Measurements from ENCODE around the gene TM9SF3. TPM values are rescaled to one million over a fixed set of nuclear protein-coding genes. Genes with fewer than 3 reads are reported as not detected.
A peak's percentile ranks its signal among the peaks of the same experiment; 100 is the strongest.

The TM9SF3 gene
- total and polyA plus RNA-seq, 2 of the 4 experiments (the other 2 are of a cell fraction): 33.7 to 61.8 TPM

DNA sequence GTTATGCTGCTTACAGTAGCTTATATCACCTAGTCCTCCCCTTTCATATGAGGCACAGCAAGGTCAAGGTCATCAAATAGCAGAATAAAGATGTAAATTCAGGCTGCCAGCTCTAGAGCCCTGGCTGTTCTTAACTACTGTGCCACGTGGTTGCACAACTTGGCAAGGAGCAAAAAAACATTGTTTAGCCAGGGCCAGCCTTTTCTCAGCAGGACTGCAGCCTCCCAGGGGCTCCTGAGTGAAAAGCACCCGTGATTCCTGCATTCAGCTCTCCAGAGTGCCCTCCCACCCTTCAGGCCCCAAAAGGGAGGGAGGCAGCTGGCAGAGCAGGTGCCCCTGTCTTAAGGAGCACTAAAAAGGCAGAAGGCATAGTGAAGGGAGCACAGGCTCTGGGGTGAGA, 31.8 kb upstream of the TM9SF3 start:
- Histone ChIP-seq H3K56ac (ENCODE audit: extremely low read depth, insufficient read depth, low read length) (no peak overlapping the region), H4K5ac (ENCODE audit: low read depth, low read length) (no peak overlapping the region), H3K23ac (ENCODE audit: low read depth, low read length) (no peak overlapping the region), H3K4me1 (ENCODE audit: control insufficient read depth, insufficient read depth, low read length) (no peaks in the 10 kb centered on the region), H2AK9ac (replicated peaks; ENCODE audit: low read depth, low read length, poor library complexity) (no peak overlapping the region), H4K91ac (ENCODE audit: insufficient read depth, low read depth, low read length) (no peak overlapping the region), H2AK5ac (ENCODE audit: low read depth, low read length) (no peak overlapping the region), H2AFZ (replicated peaks; ENCODE audit: low read length, poor library complexity) (no peak overlapping the region), H3K36me3 (ENCODE audit: control insufficient read depth, insufficient read depth, low read length) (no peaks in the 10 kb centered on the region), H3K9me3 (ENCODE audit: control insufficient read depth, insufficient read depth, low read length) (no peaks in the 10 kb centered on the region), H3K4me2 (ENCODE audit: low read depth, low read length) (no peak overlapping the region), H2BK5ac (ENCODE audit: low read depth, low read length, poor library complexity, severe bottlenecking) (no peak overlapping the region), H3K4me3 (ENCODE audit: insufficient read depth, low read depth, low read length) (no peak overlapping the region), H3K9me1 (ENCODE audit: insufficient read depth, low read length) (no peaks in the 10 kb centered on the region), H3K14ac (replicated peaks; ENCODE audit: low read depth, low read length) (no peak overlapping the region), H4K20me1 (ENCODE audit: insufficient read depth, low read length) (no peaks in the 10 kb centered on the region), H2BK15ac (ENCODE audit: low read depth, low read length) (no peak overlapping the region), H3K79me1 (ENCODE audit: low read depth in 1 of 2, low read length in 2 of 2) (no peaks in the 10 kb centered on the region), H3K4ac (ENCODE audit: low read depth, low read length) (no peak overlapping the region), H4K8ac (ENCODE audit: low read depth in 2 of 2, low read length in 2 of 2) (no peak overlapping the region), H3K9ac (ENCODE audit: low read depth, low read length) (no peak overlapping the region), H2BK20ac (ENCODE audit: low read depth, low read length) (no peak overlapping the region), H2BK120ac (ENCODE audit: low read depth, low read length) (no peak overlapping the region), H3K27ac (ENCODE audit: insufficient read depth, low read length) (no peak overlapping the region), H3K18ac (ENCODE audit: low read depth, low read length) (no peak overlapping the region), H3K27me3 (ENCODE audit: control insufficient read depth, insufficient read depth, low read length) (peaks cover 3% of the 10 kb centered on the region)
- in situ Hi-C loops (cut with MboI; ENCODE audit: low sequenced_read_pairs): no loop called here
- intact Hi-C loops (cut with micrococcal nuclease): no loop called here
- dilution Hi-C loops (cut with HindIII; ENCODE audit: low sequenced_read_pairs, unreplicated experiment): no loop called here
- TF ChIP-seq RFX5 (IDR thresholded peaks at IDR 0.05; ENCODE audit: low read depth, low read length): no peak
- TF ChIP-seq, protein P1, sequence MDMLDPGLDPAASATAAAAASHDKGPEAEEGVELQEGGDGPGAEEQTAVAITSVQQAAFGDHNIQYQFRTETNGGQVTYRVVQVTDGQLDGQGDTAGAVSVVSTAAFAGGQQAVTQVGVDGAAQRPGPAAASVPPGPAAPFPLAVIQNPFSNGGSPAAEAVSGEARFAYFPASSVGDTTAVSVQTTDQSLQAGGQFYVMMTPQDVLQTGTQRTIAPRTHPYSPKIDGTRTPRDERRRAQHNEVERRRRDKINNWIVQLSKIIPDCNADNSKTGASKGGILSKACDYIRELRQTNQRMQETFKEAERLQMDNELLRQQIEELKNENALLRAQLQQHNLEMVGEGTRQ (IDR thresholded peaks at IDR 0.05; ENCODE audit: low read depth, low read length): 0 out of 2 replicates have a peak, but pooled peaks have one; percentile 18
- POLR2A ChIA-PET (ENCODE audit: unreplicated experiment): no interaction called here
- WGBS, 2 experiments (ENCODE audit: extremely low coverage in 2 of 2, insufficient read length in 1 of 2): 20% methylated on average over 1 of the region's 2 CpGs; no CpG with 5 or more reads in 1 of the 2 experiments
- BruUV-seq (replicated peaks): no TSS peak
- no peak; the same call in 1 of the 2 replicates for ATAC-seq (ENCODE audit: low read depth)
- DNase-seq: no peak
- CTCF ChIA-PET: interaction anchor here (0.6 to 1.0 kb wide), 2 partner anchors 52 to 128 kb away, joined by 3 read pairs; no protein-coding TSS in a partner anchor
